Lower leg skin (tissue), 4 donors: ENCODE measurements around the gene ARHGAP25. TPM values are rescaled to one million over a fixed set of nuclear protein-coding genes. Genes with fewer than 3 reads are reported as not detected.

Source experiments
- DNase-seq, 2 donors: peaks; one replicate each; pipeline ENCODE4 v3.0.0-alpha.2; 2019; ENCODE audit warnings: low spot score in 2 of 2
- H3K4me3 ChIP-seq: fragments of 200-600 bp; sonication (generic); 2 replicates; pipeline ENCODE4 v1.5.1; 2017; ENCODE audit warnings: mild to moderate bottlenecking, low read depth; ENCODE audit not compliant: poor library complexity, severe bottlenecking
- POLR2A ChIP-seq, 2 donors: fragments of 450-650 bp; IDR thresholded peaks; one replicate each; pipeline ENCODE4 v1.6.1; 2016 to 2017; ENCODE audit warnings: antibody characterized with exemption in 2 of 2, mild to moderate bottlenecking in 1 of 2, moderate library complexity in 1 of 2
- WGBS, 2 donors: methylation state at CpG; one replicate each; pipeline ENCODE4 v1.1.5; 2018; 5-methylcytosine and 5-hydroxymethylcytosine counted together
- intact Hi-C: fragments of 100-400 bp; cut with DNase I; formaldehyde crosslinking; loops from one replicate; pipeline ENCODE4 v1.15.0; 2023; ENCODE audit warnings: low total_unique reads
- total RNA-seq, 4 donors: library from RNA; depleted of rRNA; stranded (reverse); fragments of >200 nt; gene quantifications; one replicate each; pipeline ENCODE4 v1.1.0, GENCODE V29; 2016
- TF ChIP-seq, protein P1 (sequence below), 3 donors: fragments of 450-650 bp; IDR thresholded peaks; one replicate each; pipeline ENCODE4 v1.5.1; 2016; ENCODE audit warnings: antibody characterized with exemption in 3 of 3, mild to moderate bottlenecking in 3 of 3, moderate library complexity in 2 of 3

ARHGAP25 gene
- total RNA-seq, 4 donors from 2014 or later = 3.3 to 9.6 (median 4.9) TPM

- TF ChIP-seq, protein P1, sequence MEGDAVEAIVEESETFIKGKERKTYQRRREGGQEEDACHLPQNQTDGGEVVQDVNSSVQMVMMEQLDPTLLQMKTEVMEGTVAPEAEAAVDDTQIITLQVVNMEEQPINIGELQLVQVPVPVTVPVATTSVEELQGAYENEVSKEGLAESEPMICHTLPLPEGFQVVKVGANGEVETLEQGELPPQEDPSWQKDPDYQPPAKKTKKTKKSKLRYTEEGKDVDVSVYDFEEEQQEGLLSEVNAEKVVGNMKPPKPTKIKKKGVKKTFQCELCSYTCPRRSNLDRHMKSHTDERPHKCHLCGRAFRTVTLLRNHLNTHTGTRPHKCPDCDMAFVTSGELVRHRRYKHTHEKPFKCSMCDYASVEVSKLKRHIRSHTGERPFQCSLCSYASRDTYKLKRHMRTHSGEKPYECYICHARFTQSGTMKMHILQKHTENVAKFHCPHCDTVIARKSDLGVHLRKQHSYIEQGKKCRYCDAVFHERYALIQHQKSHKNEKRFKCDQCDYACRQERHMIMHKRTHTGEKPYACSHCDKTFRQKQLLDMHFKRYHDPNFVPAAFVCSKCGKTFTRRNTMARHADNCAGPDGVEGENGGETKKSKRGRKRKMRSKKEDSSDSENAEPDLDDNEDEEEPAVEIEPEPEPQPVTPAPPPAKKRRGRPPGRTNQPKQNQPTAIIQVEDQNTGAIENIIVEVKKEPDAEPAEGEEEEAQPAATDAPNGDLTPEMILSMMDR (IDR thresholded peaks at IDR 0.05) = no peak
- no peak for TF ChIP-seq POLR2A (IDR thresholded peaks at IDR 0.05)
- H3K4me3 ChIP-seq = no peak overlapping the region
- DNase-seq = no peak
- intact Hi-C loops = loop anchor here (10.0 kb wide), 2 partner anchors 78 to 82 kb away; no protein-coding TSS in a partner anchor
- 96 to 99% methylated on average over 2 of the region's 2 CpGs for WGBS, 2 donors
These were observed 98.6 kb downstream of the ARHGAP25 start for GRCh38 chr2:68833162-68833561.

- intact Hi-C loops = loop anchor here (10.0 kb wide), 2 partner anchors 80 kb away; no protein-coding TSS in a partner anchor
- no peak for TF ChIP-seq POLR2A (IDR thresholded peaks at IDR 0.05)
- TF ChIP-seq, protein P1 (IDR thresholded peaks at IDR 0.05) = no peak
- 70 to 75% methylated on average over 6 of the region's 6 CpGs for WGBS, 2 donors
- no peak overlapping the region for H3K4me3 ChIP-seq
- DNase-seq = no peak
These were observed 100.2 kb downstream of the ARHGAP25 start for GRCh38 chr2:68834737-68835376.

GRCh38 chr2:68835621-68836020, 101.0 kb downstream of the ARHGAP25 start:
- H3K4me3 ChIP-seq = no peak overlapping the region
- TF ChIP-seq, protein P1 (IDR thresholded peaks at IDR 0.05) = no peak
- no peak for TF ChIP-seq POLR2A (IDR thresholded peaks at IDR 0.05)
- intact Hi-C loops = loop anchor here (10.0 kb wide), 2 partner anchors 79 to 81 kb away; no protein-coding TSS in a partner anchor
- DNase-seq = no peak
- 59 to 77% methylated on average over 1 of the region's 1 CpG for WGBS, 2 donors

- H3K4me3 ChIP-seq = no peak overlapping the region
- peak in 1 of 2 donors; percentile 92 for DNase-seq
- no peak for TF ChIP-seq POLR2A (IDR thresholded peaks at IDR 0.05)
- TF ChIP-seq, protein P1 (IDR thresholded peaks at IDR 0.05) = no peak
- 77 to 82% methylated on average over 15 of the region's 15 CpGs for WGBS, 2 donors
- intact Hi-C loops = loop anchor here (10.0 kb wide), 2 partner anchors 77 to 83 kb away; no protein-coding TSS in a partner anchor
These were observed 102.7 kb downstream of the ARHGAP25 start for GRCh38 chr2:68837164-68837860.

DNA sequence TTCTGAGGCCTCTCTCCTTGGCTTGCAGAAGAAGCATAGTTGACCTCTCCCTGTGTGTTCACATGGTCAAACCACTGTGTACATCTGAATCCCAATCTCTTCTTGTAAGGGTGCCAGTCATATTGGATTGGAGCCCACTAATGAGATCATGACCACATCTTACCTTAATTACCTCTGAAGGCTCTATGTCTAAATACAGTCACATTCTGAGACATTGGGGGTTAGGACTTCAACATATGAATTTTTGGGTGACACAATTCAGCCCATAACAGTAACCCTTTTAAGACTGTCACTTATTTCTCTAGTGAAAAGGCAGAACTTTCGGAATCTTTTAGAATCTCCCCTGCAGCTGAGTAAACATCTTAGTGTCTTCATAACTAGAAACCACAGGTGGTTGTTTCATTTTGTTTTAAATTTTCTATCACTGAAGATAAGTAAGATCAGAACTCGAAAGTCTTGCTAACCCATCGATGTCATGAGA, 103.3 kb downstream of the ARHGAP25 start:
- intact Hi-C loops = loop anchor here (10.0 kb wide), 2 partner anchors 77 to 83 kb away; no protein-coding TSS in a partner anchor
- DNase-seq = no peak
- no peak overlapping the region for H3K4me3 ChIP-seq
- WGBS, 2 donors = 69 to 75% methylated on average over 3 of the region's 3 CpGs
- TF ChIP-seq POLR2A (IDR thresholded peaks at IDR 0.05) = no peak

DNA sequence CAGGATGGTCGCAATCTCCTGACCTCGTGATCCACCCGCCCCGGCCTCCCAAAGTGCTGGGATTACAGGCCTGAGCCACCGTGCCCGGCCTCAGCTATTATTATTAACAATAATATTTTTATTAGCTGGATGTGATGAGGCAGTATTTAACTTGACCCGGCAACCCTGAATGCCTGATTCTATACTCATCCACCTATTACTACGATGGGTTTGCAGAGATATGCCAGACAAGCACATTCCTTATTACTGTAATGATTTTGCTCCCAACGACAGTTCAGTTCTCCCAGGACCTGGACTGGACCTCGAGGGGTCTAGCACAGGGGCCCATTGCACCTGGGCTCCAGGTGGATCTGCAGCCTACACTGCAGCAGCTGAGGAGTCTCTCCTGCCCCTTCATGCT, 104.0 kb downstream of the ARHGAP25 start:
- 88 to 94% methylated on average over 10 of the region's 10 CpGs for WGBS, 2 donors
- no peak for TF ChIP-seq POLR2A (IDR thresholded peaks at IDR 0.05)
- TF ChIP-seq, protein P1 (IDR thresholded peaks at IDR 0.05) = no peak
- no peak for DNase-seq
- intact Hi-C loops = loop anchor here (10.0 kb wide), 2 partner anchors 76 to 84 kb away; no protein-coding TSS in a partner anchor
- H3K4me3 ChIP-seq = no peak overlapping the region
